Neural progenitor cell (in vitro differentiated cells): Measurements from ENCODE around the gene ZNF219. TPM values are rescaled to one million over a fixed set of nuclear protein-coding genes. Genes with fewer than 3 reads are reported as not detected.

Source experiments
- DNase-seq: peaks from one replicate; pipeline ENCODE4 v3.0.0-alpha.2; 2016; ENCODE audit warnings: low spot score
- H2AFZ ChIP-seq: fragments of 200-600 bp; sonication (generic); replicated peaks from 2 replicates; pipeline ENCODE4 v1.6.1; 2016; ENCODE audit warnings: antibody characterized with exemption
- H3F3A ChIP-seq: fragments of 200-600 bp; sonication (generic); 2 replicates; pipeline ENCODE4 v1.6.1; 2016; ENCODE audit warnings: antibody characterized with exemption, low read depth
- H3K27ac ChIP-seq: fragments of 200-600 bp; sonication (generic); 2 replicates; pipeline ENCODE4 v1.5.1; 2016; ENCODE audit warnings: mild to moderate bottlenecking
- H3K27me3 ChIP-seq: fragments of 200-600 bp; sonication (generic); 2 replicates; pipeline ENCODE4 v1.6.1; 2016; ENCODE audit warnings: mild to moderate bottlenecking, moderate library complexity
- H3K36me3 ChIP-seq: fragments of 200-600 bp; sonication (generic); 2 replicates; pipeline ENCODE4 v1.5.1; 2016
- H3K4me1 ChIP-seq: fragments of 200-600 bp; sonication (generic); 2 replicates; pipeline ENCODE4 v1.6.1; 2016; ENCODE audit warnings: mixed run types
- H3K4me2 ChIP-seq: fragments of 200-600 bp; sonication (generic); 2 replicates; pipeline ENCODE4 v1.6.1; 2016
- H3K4me3 ChIP-seq: fragments of 200-600 bp; sonication (generic); 2 replicates; pipeline ENCODE4 v1.5.1; 2016
- H3K79me2 ChIP-seq: fragments of 200-600 bp; sonication (generic); 2 replicates; pipeline ENCODE4 v1.6.1; 2016; ENCODE audit warnings: low read depth
- H3K9ac ChIP-seq: fragments of 200-600 bp; sonication (generic); 2 replicates; pipeline ENCODE4 v1.6.1; 2016
- H3K9me3 ChIP-seq: fragments of 200-600 bp; sonication (generic); 2 replicates; pipeline ENCODE4 v1.5.1; 2016; ENCODE audit warnings: low read depth
- H4K20me1 ChIP-seq: fragments of 200-600 bp; sonication (generic); 2 replicates; pipeline ENCODE4 v1.6.1; 2016; ENCODE audit warnings: low read depth
- H3K27ac Mint-ChIP-seq: 3 replicates; pipeline ENCODE4 v1.8.0; 2021; ENCODE audit warnings: mixed read lengths
- H3K27me3 Mint-ChIP-seq: 2 replicates; pipeline ENCODE4 v1.8.0; 2022; ENCODE audit warnings: low read depth, mild to moderate bottlenecking, inconsistent platforms, moderate library complexity, mixed read lengths; ENCODE audit not compliant: insufficient read depth
- H3K36me3 Mint-ChIP-seq: 3 replicates; pipeline ENCODE4 v1.8.0; 2021; ENCODE audit warnings: mixed read lengths
- H3K4me1 Mint-ChIP-seq: 3 replicates; pipeline ENCODE4 v1.8.0; 2021; ENCODE audit warnings: mixed read lengths
- H3K4me3 Mint-ChIP-seq: 3 replicates; pipeline ENCODE4 v1.8.0; 2021; ENCODE audit warnings: mild to moderate bottlenecking, moderate library complexity, mixed read lengths
- H3K9me3 Mint-ChIP-seq: 3 replicates; pipeline ENCODE4 v1.8.0; 2020; ENCODE audit warnings: mixed read lengths
- CTCF ChIP-seq: fragments of 200-600 bp; sonication (generic); IDR thresholded peaks from 2 replicates; pipeline ENCODE4 v1.5.1; 2017; ENCODE audit warnings: antibody characterized with exemption, mild to moderate bottlenecking
- EZH2 ChIP-seq: fragments of 200-600 bp; sonication (generic); IDR thresholded peaks from 2 replicates; pipeline ENCODE4 v1.6.1; 2017; ENCODE audit warnings: antibody characterized with exemption, mild to moderate bottlenecking, moderate library complexity
- EZH2phosphoT487 ChIP-seq: fragments of 200-600 bp; sonication (generic); IDR thresholded peaks from 2 replicates; pipeline ENCODE4 v1.6.1; 2017; ENCODE audit warnings: antibody characterized with exemption
- total RNA-seq: library from RNA; depleted of rRNA; stranded (reverse); fragments of >200 nt; gene quantifications from 2 replicates; pipeline ENCODE4 v1.2.3, GENCODE V29; 2015; ENCODE audit warnings: low replicate concordance

ZNF219 gene
- total RNA-seq, 1 donor from 2014 or later: 46.2 TPM

- no peak overlapping the region for H3K9ac ChIP-seq
- H3K4me2 ChIP-seq: peak overlapping the region; percentile 86
- H3K36me3 ChIP-seq: no peaks in the 10 kb centered on the region
- H3K4me3 ChIP-seq: peak overlapping the region; percentile 61
- peaks cover 68% of the 10 kb centered on the region for H3K79me2 ChIP-seq
- H2AFZ ChIP-seq: no peak overlapping the region
- H3K27me3 ChIP-seq: peaks cover 3% of the 10 kb centered on the region
- H3K4me3 Mint-ChIP-seq: peak overlapping the region; percentile 87
- TF ChIP-seq EZH2 (no peak), CTCF (no peak), EZH2phosphoT487 (no peak)
- H3K4me1 Mint-ChIP-seq: peaks cover 70% of the 10 kb centered on the region
- peaks cover 6% of the 10 kb centered on the region for H3K27me3 Mint-ChIP-seq
- H3K9me3 ChIP-seq: no peaks in the 10 kb centered on the region
- H3K36me3 Mint-ChIP-seq: no peaks in the 10 kb centered on the region
- H3F3A ChIP-seq: peaks cover 69% of the 10 kb centered on the region
- H4K20me1 ChIP-seq: peaks cover 25% of the 10 kb centered on the region
- peaks cover 50% of the 10 kb centered on the region for H3K4me1 ChIP-seq
- H3K27ac ChIP-seq: peak overlapping the region; percentile 55
- DNase-seq: no peak
- peaks cover 2% of the 10 kb centered on the region for H3K9me3 Mint-ChIP-seq
- H3K27ac Mint-ChIP-seq: peak overlapping the region; percentile 61
These were observed 1.1 kb upstream of the ZNF219 start for GRCh38 chr14:21099596-21099985.

- Mint-ChIP-seq H3K9me3 (peaks cover 2% of the 10 kb centered on the region), H3K27ac (peak overlapping the region; percentile 61), H3K27me3 (peaks cover 7% of the 10 kb centered on the region), H3K4me3 (peak overlapping the region; percentile 87), H3K36me3 (no peaks in the 10 kb centered on the region), H3K4me1 (peaks cover 72% of the 10 kb centered on the region)
- Histone ChIP-seq H3K27me3 (peaks cover 3% of the 10 kb centered on the region), H4K20me1 (peaks cover 25% of the 10 kb centered on the region), H3K27ac (peak overlapping the region; percentile 77), H3K9me3 (no peaks in the 10 kb centered on the region), H3K4me1 (peaks cover 50% of the 10 kb centered on the region), H3K4me2 (peak overlapping the region; percentile 86), H3F3A (peaks cover 69% of the 10 kb centered on the region), H3K36me3 (no peaks in the 10 kb centered on the region), H3K4me3 (peak overlapping the region; percentile 61), H3K79me2 (peaks cover 68% of the 10 kb centered on the region), H2AFZ (no peak overlapping the region), H3K9ac (peak overlapping the region; percentile 11)
- TF ChIP-seq EZH2phosphoT487: no peak
- no peak for TF ChIP-seq CTCF
- no peak for TF ChIP-seq EZH2
- no peak for DNase-seq
These were observed 589 bp upstream of the ZNF219 start for GRCh38 chr14:21098892-21099595.

GRCh38 chr14:21097636-21098075 is 799 bp downstream of the ZNF219 start:
- Mint-ChIP-seq H3K9me3 (peaks cover 2% of the 10 kb centered on the region), H3K36me3 (peaks cover 9% of the 10 kb centered on the region), H3K4me1 (peaks cover 77% of the 10 kb centered on the region), H3K27ac (peak overlapping the region; percentile 98), H3K27me3 (peaks cover 11% of the 10 kb centered on the region), H3K4me3 (peak overlapping the region; percentile 95)
- Histone ChIP-seq H3K4me2 (peak overlapping the region; percentile 87), H3K27me3 (peaks cover 3% of the 10 kb centered on the region), H3K27ac (peak overlapping the region; percentile 91), H3K36me3 (no peaks in the 10 kb centered on the region), H3K79me2 (peaks cover 80% of the 10 kb centered on the region), H4K20me1 (peaks cover 36% of the 10 kb centered on the region), H3K9ac (peak overlapping the region; percentile 50), H2AFZ (no peak overlapping the region), H3K4me1 (peaks cover 54% of the 10 kb centered on the region), H3K9me3 (no peaks in the 10 kb centered on the region), H3K4me3 (peak overlapping the region; percentile 83), H3F3A (peaks cover 71% of the 10 kb centered on the region)
- TF ChIP-seq CTCF (no peak), EZH2 (no peak), EZH2phosphoT487 (no peak)
- peak; percentile 85 for DNase-seq
